ENCODE measurements around the gene SIRPB1. TPM values are rescaled to one million over a fixed set of nuclear protein-coding genes. Genes with fewer than 3 reads are reported as not detected.

Gene SIRPB1
- polyA plus RNA-seq, 1 donor (not counting 4 experiments of a cell fraction or from before 2014, with no cell fraction given), result not detected

GRCh38 chr20:1588533-1589460 lies 31.0 kb downstream of the SIRPB1 start:
- Histone ChIP-seq H3K36me3 (ENCODE audit: control insufficient read depth in 2 of 2, extremely low read depth in 1 of 2, insufficient read depth in 2 of 2, low read length in 2 of 2) (no peaks in the 10 kb centered on the region), H3K4me2 (ENCODE audit: control insufficient read depth, extremely low read depth, insufficient read depth, low read depth, low read length) (no peak overlapping the region), H3K9me1 (ENCODE audit: control insufficient read depth, extremely low read depth, insufficient read depth, low read length) (no peaks in the 10 kb centered on the region), H3K9ac (ENCODE audit: control insufficient read depth, extremely low read depth, insufficient read depth, low read length) (no peak overlapping the region), H3K79me2 (ENCODE audit: control insufficient read depth, insufficient read depth, low read length) (no peaks in the 10 kb centered on the region), H2AFZ (ENCODE audit: control insufficient read depth, low read length) (no peak overlapping the region), H3K4me3 (ENCODE audit: control insufficient read depth in 2 of 3, extremely low read depth in 1 of 3, insufficient read depth in 2 of 3, low read depth in 1 of 3, low read length in 3 of 3) (no peak overlapping the region), H3K9me3 (ENCODE audit: control insufficient read depth, low read depth, low read length) (no peaks in the 10 kb centered on the region), H3K27ac (ENCODE audit: control insufficient read depth, insufficient read depth, low read length) (no peak overlapping the region), H3K4me1 (ENCODE audit: control insufficient read depth, extremely low read depth, insufficient read depth, low read length) (no peaks in the 10 kb centered on the region), H4K20me1 (ENCODE audit: control insufficient read depth, extremely low read depth, insufficient read depth, low read length) (no peaks in the 10 kb centered on the region), H3K27me3 (ENCODE audit: control insufficient read depth, extremely low read depth, insufficient read depth, low read length) (no peaks in the 10 kb centered on the region)
- FAIRE-seq (no peak), DNase-seq (ENCODE audit: low read depth, low spot score) (no peak)
- dilution Hi-C loops (cut with MboI; ENCODE audit: extremely low pct_ligation_motif_present, low sequenced_read_pairs), result no loop called here
- TF ChIP-seq CTCF (optimal IDR thresholded peaks at IDR 0.05 in 1 of 3, IDR thresholded peaks at IDR 0.05 in 1 of 3, conservative IDR thresholded peaks at IDR 0.05 in 1 of 3; ENCODE audit: extremely low read depth in 1 of 3, insufficient read depth in 2 of 3, low read length in 3 of 3) (no peak), EZH2 (IDR thresholded peaks at IDR 0.05; ENCODE audit: low read length) (no peak)

- H3K4me2 ChIP-seq (ENCODE audit: control insufficient read depth, extremely low read depth, insufficient read depth, low read depth, low read length), result no peak overlapping the region
- H3K36me3 ChIP-seq (ENCODE audit: control insufficient read depth in 2 of 2, extremely low read depth in 1 of 2, insufficient read depth in 2 of 2, low read length in 2 of 2), result no peaks in the 10 kb centered on the region
- no peaks in the 10 kb centered on the region for H3K9me3 ChIP-seq (ENCODE audit: control insufficient read depth, low read depth, low read length)
- H3K4me1 ChIP-seq (ENCODE audit: control insufficient read depth, extremely low read depth, insufficient read depth, low read length), result no peaks in the 10 kb centered on the region
- FAIRE-seq (no peak), DNase-seq (ENCODE audit: low read depth, low spot score) (no peak)
- TF ChIP-seq EZH2 (IDR thresholded peaks at IDR 0.05; ENCODE audit: low read length) (no peak), CTCF (optimal IDR thresholded peaks at IDR 0.05 in 1 of 3, IDR thresholded peaks at IDR 0.05 in 1 of 3, conservative IDR thresholded peaks at IDR 0.05 in 1 of 3; ENCODE audit: extremely low read depth in 1 of 3, insufficient read depth in 2 of 3, low read length in 3 of 3) (no peak)
- H4K20me1 ChIP-seq (ENCODE audit: control insufficient read depth, extremely low read depth, insufficient read depth, low read length), result no peaks in the 10 kb centered on the region
- dilution Hi-C loops (cut with MboI; ENCODE audit: extremely low pct_ligation_motif_present, low sequenced_read_pairs), result no loop called here
- no peaks in the 10 kb centered on the region for H3K27me3 ChIP-seq (ENCODE audit: control insufficient read depth, extremely low read depth, insufficient read depth, low read length)
- H3K9me1 ChIP-seq (ENCODE audit: control insufficient read depth, extremely low read depth, insufficient read depth, low read length), result no peaks in the 10 kb centered on the region
- no peaks in the 10 kb centered on the region for H3K79me2 ChIP-seq (ENCODE audit: control insufficient read depth, insufficient read depth, low read length)
- H3K27ac ChIP-seq (ENCODE audit: control insufficient read depth, insufficient read depth, low read length), result no peak overlapping the region
- H3K9ac ChIP-seq (ENCODE audit: control insufficient read depth, extremely low read depth, insufficient read depth, low read length), result no peak overlapping the region
- no peak overlapping the region for H3K4me3 ChIP-seq (ENCODE audit: control insufficient read depth in 2 of 3, extremely low read depth in 1 of 3, insufficient read depth in 2 of 3, low read depth in 1 of 3, low read length in 3 of 3)
- H2AFZ ChIP-seq (ENCODE audit: control insufficient read depth, low read length), result no peak overlapping the region
Observed at GRCh38 chr20:1587781-1588532, 31.9 kb downstream of the SIRPB1 start.

All from keratinocyte (primary cell).